Measurements from ENCODE around the gene HEPACAM2. TPM values are rescaled to one million over a fixed set of nuclear protein-coding genes. Genes with fewer than 3 reads are reported as not detected.

The HEPACAM2 gene
- not detected in 2 replicates for total RNA-seq

DNA sequence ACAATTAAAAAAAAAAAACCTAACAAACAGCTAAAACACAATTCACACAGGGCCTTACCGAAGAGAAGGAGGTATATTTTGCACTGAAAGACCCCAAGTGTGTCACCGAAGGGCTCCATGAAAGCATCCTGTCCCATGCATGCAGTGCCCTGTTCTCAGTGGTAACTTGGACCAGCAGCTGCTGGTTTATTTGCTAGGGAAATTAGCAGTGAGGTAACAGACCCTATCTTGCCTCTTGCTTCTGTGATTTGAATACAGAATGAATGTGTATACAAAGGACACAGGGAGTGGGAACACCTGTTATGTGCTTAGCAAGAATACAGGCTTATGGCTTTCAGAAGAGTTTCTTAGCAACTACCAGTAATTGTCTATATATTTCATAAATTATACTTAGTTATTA lies at the start of gene HEPACAM2:
TSS of gene HEPACAM2 (minus strand) at position 160 of the 400 bp plus-strand sequence.

DNA sequence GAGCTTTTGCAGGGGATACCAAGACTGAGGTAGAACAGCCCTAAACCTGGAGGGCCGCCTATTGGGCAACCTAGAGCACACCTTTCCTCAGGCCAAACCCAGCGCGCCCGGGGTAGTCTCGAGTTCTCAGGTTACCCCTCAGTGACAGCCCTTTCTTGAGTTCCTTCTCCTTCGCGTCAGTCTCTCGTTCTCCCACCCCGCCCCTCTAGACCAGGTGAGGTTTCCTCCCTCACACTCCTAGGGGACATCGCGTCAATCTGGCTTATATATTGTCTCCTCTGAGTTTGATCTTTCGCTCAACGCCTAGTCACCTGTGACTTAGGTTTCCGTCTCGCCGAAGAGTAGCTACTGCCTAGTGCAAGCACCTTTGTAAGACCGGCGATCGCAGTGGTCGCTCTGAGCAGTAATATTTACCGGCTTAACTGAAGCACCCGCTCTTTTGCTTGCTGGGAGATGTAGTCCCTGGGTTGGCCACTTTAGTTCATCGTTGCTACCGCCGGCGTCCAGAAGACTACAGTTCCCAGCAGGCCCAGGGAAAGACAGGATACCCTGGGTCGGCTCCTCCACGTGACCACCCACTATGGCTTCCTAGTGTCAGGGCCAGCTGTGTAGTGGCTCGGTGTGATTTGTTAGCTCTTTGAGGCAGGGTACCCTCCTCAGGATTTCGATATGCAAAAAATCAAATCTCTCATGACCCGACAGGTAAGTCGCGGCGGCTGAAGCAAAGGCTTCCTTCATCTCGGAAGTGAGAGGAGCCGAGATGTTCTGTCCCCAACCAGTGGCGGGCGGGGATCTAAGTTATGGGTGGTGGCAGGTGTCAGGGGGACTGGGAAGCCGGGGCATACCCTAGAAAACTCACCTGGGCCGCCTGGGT lies 5.8 kb upstream of the HEPACAM2 start, which contains the start of gene VPS50:
TSS of gene VPS50 (plus strand) at position 568 of the 874 bp plus-strand sequence. CDS start at position 670, 102 bp downstream.

DNA sequence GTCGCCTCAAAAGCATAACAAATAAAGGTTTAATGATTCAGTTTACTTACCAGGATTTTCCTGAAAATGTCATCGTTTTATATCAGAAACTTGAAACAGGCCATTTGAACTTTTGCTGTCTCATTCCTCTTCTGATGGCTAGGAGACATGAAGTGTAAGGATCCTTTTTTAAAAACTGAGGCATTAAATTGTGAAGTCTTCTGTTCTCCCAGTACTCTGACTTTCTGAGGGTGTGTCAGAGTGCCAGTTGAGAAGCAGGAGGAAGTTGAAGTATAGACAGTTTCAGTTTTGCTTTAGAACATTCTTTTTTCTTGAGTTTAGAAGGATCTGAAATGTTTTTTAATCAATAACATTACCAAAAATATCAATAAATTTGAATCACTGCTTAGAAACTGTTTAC lies 78.1 kb downstream of the HEPACAM2 start, which contains the start of gene SAMD9L:
TSS of gene SAMD9L (minus strand) at position 242 of the 400 bp plus-strand sequence. CDS start 12,414 bp downstream, outside the sequence.

Other genes with a start within 250 kb of the HEPACAM2 start
- gene SAMD9, start 108.5 kb downstream of the HEPACAM2 start, total RNA-seq = 7.9 and 9.9 TPM in 2 replicates
- under 0.01 and 3.1 TPM in 2 replicates for gene SAMD9L, start 78.1 kb downstream of the HEPACAM2 start, total RNA-seq
- 23.7 and 28.0 TPM in 2 replicates for gene VPS50, start 5.9 kb upstream of the HEPACAM2 start, total RNA-seq

All from tracheal epithelial cell (primary cell).